GM19438 (cell line): ENCODE measurements around the gene NFE2L3.
"Not testable (repeated sequence)": the region's sequence is repeated elsewhere in the genome, so short reads cannot be mapped to it uniquely, and the experiment has no call there.

ENCODE experiments used
- ATAC-seq: cut with Tn5 transposase; IDR thresholded peaks from one replicate; pipeline ENCODE4 v1.9.1; 2021; ENCODE audit warnings: low read depth; ENCODE audit not compliant: unreplicated experiment

Gene NFE2L3

GRCh38 chr7:26184281-26185101 lies 32.5 kb downstream of the NFE2L3 start:
- not testable (repeated sequence) for ATAC-seq

- no peak for ATAC-seq
These were observed 33.3 kb downstream of the NFE2L3 start for GRCh38 chr7:26185131-26185843.

- no peak for ATAC-seq
These were observed 33.8 kb downstream of the NFE2L3 start for GRCh38 chr7:26185844-26186180.

- no peak for ATAC-seq
These were observed 34.6 kb downstream of the NFE2L3 start for GRCh38 chr7:26186364-26187311.

GRCh38 chr7:26187380-26188205 lies 35.6 kb downstream of the NFE2L3 start:
- ATAC-seq = no peak

- ATAC-seq = no peak
These were observed 36.4 kb downstream of the NFE2L3 start for GRCh38 chr7:26188206-26188956.

- no peak for ATAC-seq
These were observed 37.1 kb downstream of the NFE2L3 start for GRCh38 chr7:26188957-26189541.

- no peak for ATAC-seq
These were observed 37.7 kb downstream of the NFE2L3 start for GRCh38 chr7:26189697-26190096.

GRCh38 chr7:26190417-26190869 lies 38.4 kb downstream of the NFE2L3 start:
- no peak for ATAC-seq

GRCh38 chr7:26191233-26191973 lies 39.4 kb downstream of the NFE2L3 start:
- no peak for ATAC-seq

- ATAC-seq = no peak
These were observed 40.0 kb downstream of the NFE2L3 start for GRCh38 chr7:26191974-26192479.

GRCh38 chr7:26192485-26193087 lies 40.6 kb downstream of the NFE2L3 start:
- ATAC-seq = no peak

- ATAC-seq = no peak
These were observed 41.6 kb downstream of the NFE2L3 start for GRCh38 chr7:26193432-26194207.

- not testable (repeated sequence) for ATAC-seq
These were observed 42.8 kb downstream of the NFE2L3 start for GRCh38 chr7:26194764-26195163.

- no peak for ATAC-seq
These were observed 43.2 kb downstream of the NFE2L3 start for GRCh38 chr7:26195182-26195581.

GRCh38 chr7:26195867-26196657 lies 44.1 kb downstream of the NFE2L3 start:
- no peak for ATAC-seq
